IMR-90 (cell line): ENCODE data around the gene RNPEP. TPM values are rescaled to one million over a fixed set of nuclear protein-coding genes. Genes with fewer than 3 reads are reported as not detected.

Experiments
- ATAC-seq: fragments of 200-7000 bp; cut with Tn5 transposase; 2 replicates; pipeline ENCODE4 v1.9.1; 2020; ENCODE audit warnings: low read depth, mild to moderate bottlenecking, moderate library complexity
- BruUV-seq: library from RNA; stranded (reverse); fragments of 400-500 nt; replicated peaks from 2 replicates; lab custom pipeline; 2021; lab: Mats Ljungman, UMichigan
- CTCF ChIA-PET: fragments of 300-600 bp; formaldehyde crosslinking; extraction: SDS; loops from one replicate; lab custom pipeline; 2021; ENCODE audit warnings: antibody characterized with exemption; lab: Yijun Ruan, JAX
- POLR2A ChIA-PET: fragments of 300-600 bp; sonication (Branson Sonifier 250); formaldehyde crosslinking; loops from one replicate; lab custom pipeline; 2022; ENCODE audit warnings: antibody characterized with exemption; ENCODE audit not compliant: unreplicated experiment; lab: Charles Lee
- DNase-seq: peaks from one replicate; pipeline ENCODE4 v3.0.0; 2013
- H2AFZ ChIP-seq: replicated peaks from 2 replicates; pipeline ENCODE3; 2013; ENCODE audit warnings: low read length, mild to moderate bottlenecking; ENCODE audit not compliant: poor library complexity
- H2AK5ac ChIP-seq: 2 replicates; pipeline ENCODE4 v1.6.1; 2013; ENCODE audit warnings: low read depth, low read length, inconsistent platforms
- H2AK9ac ChIP-seq: replicated peaks from 2 replicates; pipeline ENCODE3; 2013; ENCODE audit warnings: mild to moderate bottlenecking, low read depth, low read length, moderate library complexity; ENCODE audit not compliant: poor library complexity
- H2BK120ac ChIP-seq: 2 replicates; pipeline ENCODE4 v1.6.1; 2013; ENCODE audit warnings: low read depth, low read length, inconsistent platforms
- H2BK15ac ChIP-seq: 3 replicates; pipeline ENCODE4 v1.6.1; 2013; ENCODE audit warnings: low read depth, low read length, inconsistent platforms
- H2BK20ac ChIP-seq: 2 replicates; pipeline ENCODE4 v1.6.1; 2013; ENCODE audit warnings: low read depth, mild to moderate bottlenecking, inconsistent platforms, low read length, moderate library complexity
- H2BK5ac ChIP-seq: 2 replicates; pipeline ENCODE4 v1.6.1; 2013; ENCODE audit warnings: mild to moderate bottlenecking, low read depth, low read length, inconsistent platforms; ENCODE audit not compliant: poor library complexity, severe bottlenecking
- H3K14ac ChIP-seq: replicated peaks from 2 replicates; pipeline ENCODE4 v1.6.1; 2013; ENCODE audit warnings: low read depth, low read length, inconsistent platforms
- H3K18ac ChIP-seq: 2 replicates; pipeline ENCODE4 v1.6.1; 2013; ENCODE audit warnings: low read depth, low read length, control low read depth
- H3K23ac ChIP-seq: 2 replicates; pipeline ENCODE4 v1.6.1; 2013; ENCODE audit warnings: low read depth, low read length, inconsistent platforms
- H3K27ac ChIP-seq: 2 replicates; pipeline ENCODE4 v1.5.1; 2013; ENCODE audit warnings: mild to moderate bottlenecking, control low read depth, low read length; ENCODE audit not compliant: insufficient read depth
- H3K27me3 ChIP-seq: 2 replicates; pipeline ENCODE4 v1.6.1; 2013; ENCODE audit warnings: low read length; ENCODE audit not compliant: control insufficient read depth, insufficient read depth
- H3K36me3 ChIP-seq: 2 replicates; pipeline ENCODE4 v1.6.1; 2013; ENCODE audit warnings: low read length, mixed read lengths; ENCODE audit not compliant: control insufficient read depth, insufficient read depth
- H3K4ac ChIP-seq: 2 replicates; pipeline ENCODE4 v1.6.1; 2013; ENCODE audit warnings: low read depth, low read length, inconsistent platforms
- H3K4me1 ChIP-seq: 2 replicates; pipeline ENCODE4 v1.6.1; 2013; ENCODE audit warnings: low read length, mixed read lengths; ENCODE audit not compliant: control insufficient read depth, insufficient read depth
- H3K4me2 ChIP-seq: 2 replicates; pipeline ENCODE4 v1.6.1; 2013; ENCODE audit warnings: low read depth, mild to moderate bottlenecking, control low read depth, low read length, moderate library complexity
- H3K4me3 ChIP-seq: 2 replicates; pipeline ENCODE4 v1.5.1; 2013; ENCODE audit warnings: low read depth, mild to moderate bottlenecking, control low read depth, low read length, moderate library complexity; ENCODE audit not compliant: insufficient read depth
- H3K56ac ChIP-seq: 2 replicates; pipeline ENCODE4 v1.6.1; 2013; ENCODE audit warnings: low read length, inconsistent platforms; ENCODE audit not compliant: insufficient read depth; ENCODE audit errors: extremely low read depth
- H3K79me1 ChIP-seq, 2 experiments: 2 replicates each; pipeline ENCODE4 v1.6.1; 2013; ENCODE audit warnings: low read length in 2 of 2, inconsistent platforms in 1 of 2, low read depth in 1 of 2
- H3K9ac ChIP-seq: 2 replicates; pipeline ENCODE4 v1.6.1; 2013; ENCODE audit warnings: low read depth, low read length, control low read depth
- H3K9me1 ChIP-seq: 2 replicates; pipeline ENCODE4 v1.6.1; 2013; ENCODE audit warnings: low read length, inconsistent platforms; ENCODE audit not compliant: insufficient read depth
- H3K9me3 ChIP-seq: 2 replicates; pipeline ENCODE4 v1.6.1; 2013; ENCODE audit warnings: low read length; ENCODE audit not compliant: control insufficient read depth, insufficient read depth
- H4K20me1 ChIP-seq: 2 replicates; pipeline ENCODE4 v1.6.1; 2013; ENCODE audit warnings: low read length, inconsistent platforms; ENCODE audit not compliant: insufficient read depth
- H4K5ac ChIP-seq: 2 replicates; pipeline ENCODE4 v1.6.1; 2013; ENCODE audit warnings: mild to moderate bottlenecking, low read depth, low read length, control low read depth
- H4K8ac ChIP-seq, 2 experiments: 2 replicates each; pipeline ENCODE4 v1.6.1; 2013; ENCODE audit warnings: low read depth in 2 of 2, low read length in 2 of 2, control low read depth in 1 of 2, inconsistent platforms in 1 of 2
- H4K91ac ChIP-seq: 2 replicates; pipeline ENCODE4 v1.6.1; 2013; ENCODE audit warnings: low read depth, low read length, inconsistent platforms; ENCODE audit not compliant: insufficient read depth
- BHLHE40 ChIP-seq: fragments of 150-350 bp; IDR thresholded peaks from 2 replicates; pipeline ENCODE4 v1.6.1; 2016; ENCODE audit warnings: mild to moderate bottlenecking, low read depth, low read length
- CTCF ChIP-seq: conservative IDR thresholded peaks from 2 replicates; pipeline ENCODE4 v1.5.1; 2012; ENCODE audit warnings: mild to moderate bottlenecking, low read depth, low read length, improper control_type of control experiment
- ELK1 ChIP-seq: fragments of 150-350 bp; IDR thresholded peaks from 2 replicates; pipeline ENCODE4 v1.6.1; 2016; ENCODE audit warnings: low read depth, mild to moderate bottlenecking, low read length, moderate library complexity, borderline replicate concordance
- FOS ChIP-seq: fragments of 150-350 bp; IDR thresholded peaks from 2 replicates; pipeline ENCODE4 v1.6.1; 2016; ENCODE audit warnings: low read depth, low read length
- MAFK ChIP-seq: IDR thresholded peaks from 2 replicates; pipeline ENCODE4 v1.6.1; 2012; ENCODE audit warnings: low read depth, low read length, improper control_type of control experiment
- MAZ ChIP-seq: IDR thresholded peaks from 2 replicates; pipeline ENCODE4 v1.6.1; 2012; ENCODE audit warnings: low read depth, mild to moderate bottlenecking, low read length, improper control_type of control experiment, moderate library complexity, borderline replicate concordance
- NFE2L2 ChIP-seq: fragments of 150-350 bp; IDR thresholded peaks from 2 replicates; pipeline ENCODE4 v1.6.1; 2016; ENCODE audit warnings: low read depth, mild to moderate bottlenecking, low read length
- POLR2A ChIP-seq: IDR thresholded peaks from 2 replicates; pipeline ENCODE4 v1.6.1; 2012; ENCODE audit warnings: mild to moderate bottlenecking, low read depth, low read length
- RCOR1 ChIP-seq: IDR thresholded peaks from 2 replicates; pipeline ENCODE4 v1.6.1; 2012; ENCODE audit warnings: mild to moderate bottlenecking, low read length, improper control_type of control experiment; ENCODE audit not compliant: insufficient replicate concordance
- RFX5 ChIP-seq: IDR thresholded peaks from 2 replicates; pipeline ENCODE4 v1.8.0; 2012; ENCODE audit warnings: low read depth, mild to moderate bottlenecking, low read length, moderate library complexity
- SMC3 ChIP-seq: fragments of 150-350 bp; IDR thresholded peaks from 2 replicates; pipeline ENCODE4 v1.6.1; 2016; ENCODE audit warnings: low read depth, mild to moderate bottlenecking, antibody characterized with exemption, low read length, moderate library complexity
- WGBS, 2 experiments: methylation state at CpG; one replicate each; pipeline versions ENCODE4 v1.1.5 to v1.1.7; 2013; ENCODE audit warnings: missing lambda C conversion rate in 2 of 2; ENCODE audit not compliant: insufficient read length in 1 of 2; ENCODE audit errors: extremely low coverage in 2 of 2; 5-methylcytosine and 5-hydroxymethylcytosine counted together
- dilution Hi-C: fragments of 300-500 bp; cut with HindIII; formaldehyde crosslinking; loops from one replicate; pipeline ENCODE4 v1.14.3; 2018; ENCODE audit warnings: low sequenced_read_pairs; ENCODE audit not compliant: unreplicated experiment
- in situ Hi-C: fragments of 300-500 bp; cut with MboI; formaldehyde crosslinking; loops from 3 replicates; pipeline ENCODE4 v1.14.3; 2019; ENCODE audit warnings: low sequenced_read_pairs, inconsistent platforms, mixed read lengths
- intact Hi-C: fragments of 100-400 bp; cut with micrococcal nuclease; formaldehyde crosslinking; loops from 2 replicates; pipeline ENCODE4 v1.10.0; 2022
- polyA plus RNA-seq, 3 experiments: library from polyadenylated mRNA; depleted of rRNA; stranded (reverse); fragments of >200 nt; gene quantifications; 2 replicates each; pipeline ENCODE4 v1.2.3, GENCODE V29; 2012; ENCODE audit warnings: low replicate concordance in 1 of 3
- total RNA-seq: library from RNA; depleted of rRNA; stranded (reverse); fragments of >200 nt; gene quantifications from 2 replicates; pipeline ENCODE4 v1.2.3, GENCODE V29; 2012

RNPEP gene
- total and polyA plus RNA-seq, 2 of the 4 experiments (the other 2 are of a cell fraction): 49.8 to 75.4 TPM

- no peak for TF ChIP-seq ELK1
- TF ChIP-seq RFX5: no peak
These were observed 33.2 kb downstream of the RNPEP start (continued) for GRCh38 chr1:202015662-202015937.

- no peak overlapping the region for H2BK15ac ChIP-seq
- intact Hi-C loops: no loop called here
- ATAC-seq: peak; percentile 88
- TF ChIP-seq BHLHE40: no peak
- no peak for TF ChIP-seq MAZ
- TF ChIP-seq FOS: no peak
- no peak for TF ChIP-seq SMC3
- no peak for TF ChIP-seq RCOR1
- no peak for TF ChIP-seq NFE2L2
- TF ChIP-seq POLR2A: no peak
- no peak for TF ChIP-seq MAFK
- TF ChIP-seq CTCF: no peak
- no peak for TF ChIP-seq ELK1
These were observed 33.8 kb downstream of the RNPEP start for GRCh38 chr1:202016022-202016810.

More at GRCh38 chr1:202016022-202016810, 33.8 kb downstream of the RNPEP start:
- CTCF ChIA-PET: interaction anchor here (1.0 to 1.5 kb wide), 2 partner anchors 11 to 99 kb away, joined by 4 to 6 read pairs; no protein-coding TSS in a partner anchor
- in situ Hi-C loops (no loop called here), dilution Hi-C loops (no loop called here)
- H4K20me1 ChIP-seq: no peaks in the 10 kb centered on the region
- peaks cover 18% of the 10 kb centered on the region for H3K4me1 ChIP-seq
- H2AK5ac ChIP-seq: peak overlapping the region; percentile 73; the same call in 1 of the 2 replicates
- WGBS, 2 experiments: 81% methylated on average over 5 of the region's 9 CpGs; no CpG with 5 or more reads in 1 of the 2 experiments
- H2BK20ac ChIP-seq: 0 out of 2 replicates have a peak overlapping the region, but pooled peaks have one; percentile 2
- peaks cover 9% of the 10 kb centered on the region for H3K27me3 ChIP-seq
- POLR2A ChIA-PET: interaction anchor here (0.7 kb wide), 1 partner anchor 107 kb away, joined by 3 read pairs; no protein-coding TSS in a partner anchor
- no peak overlapping the region for H3K4me3 ChIP-seq
- no peak overlapping the region for H4K91ac ChIP-seq
- peak overlapping the region; percentile 22; the same call in 1 of the 2 replicates for H3K4ac ChIP-seq
- BruUV-seq: no TSS peak
- H3K9ac ChIP-seq: no peak overlapping the region
- no peaks in the 10 kb centered on the region for H3K36me3 ChIP-seq
- H3K56ac ChIP-seq: no peak overlapping the region
- no peak overlapping the region for H3K23ac ChIP-seq
- no peak overlapping the region; the same call in 1 of the 2 replicates for H3K18ac ChIP-seq
- no peak overlapping the region for H2AK9ac ChIP-seq
- H3K14ac ChIP-seq: no peak overlapping the region
- DNase-seq: peak; percentile 78
- no peak overlapping the region; the same call in 1 of the 2 replicates for H4K5ac ChIP-seq
- peak overlapping the region; percentile 52; the same call in 1 of the 2 replicates for H3K4me2 ChIP-seq
- no peak overlapping the region for H2BK5ac ChIP-seq
- H3K27ac ChIP-seq: peak overlapping the region; percentile 5; the same call in 1 of the 2 replicates
- no peak overlapping the region for H4K8ac ChIP-seq
- no peaks in the 10 kb centered on the region; the same call in 1 of the 2 replicates for H3K9me1 ChIP-seq
- H3K79me1 ChIP-seq: no peaks in the 10 kb centered on the region
- H2AFZ ChIP-seq: no peak overlapping the region
- H2BK120ac ChIP-seq: no peak overlapping the region
- no peaks in the 10 kb centered on the region for H3K9me3 ChIP-seq
